ENCODE measurements around the gene PTDSS2. TPM values are rescaled to one million over a fixed set of nuclear protein-coding genes. Genes with fewer than 3 reads are reported as not detected.

Gene PTDSS2
- total RNA-seq, 1 donor from 2014 or later = 32.9 TPM

GRCh38 chr11:499201-500076 is 49.4 kb downstream of the PTDSS2 start:
- no peak for ATAC-seq
- H3K36me3 ChIP-seq = peaks cover 76% of the 10 kb centered on the region
- no peak overlapping the region for H3K27ac ChIP-seq
- TF ChIP-seq CTCF (IDR thresholded peaks at IDR 0.05) = no peak
- H3K4me1 ChIP-seq = peaks cover 28% of the 10 kb centered on the region
- no peaks in the 10 kb centered on the region for H3K9me3 ChIP-seq
- H3K27me3 ChIP-seq (ENCODE audit: low read depth) = no peaks in the 10 kb centered on the region
- DNase-seq = peak; percentile 45
- no peak overlapping the region for H3K4me3 ChIP-seq
- intact Hi-C loops (cut with DNase I) = no loop called here

- no peaks in the 10 kb centered on the region for H3K27me3 ChIP-seq (ENCODE audit: low read depth)
- DNase-seq (no peak), ATAC-seq (no peak)
- no peaks in the 10 kb centered on the region for H3K9me3 ChIP-seq
- no peak for TF ChIP-seq CTCF (IDR thresholded peaks at IDR 0.05)
- intact Hi-C loops (cut with DNase I) = no loop called here
- H3K27ac ChIP-seq = no peak overlapping the region
- peaks cover 43% of the 10 kb centered on the region for H3K4me1 ChIP-seq
- H3K4me3 ChIP-seq = no peak overlapping the region
- peaks cover 59% of the 10 kb centered on the region for H3K36me3 ChIP-seq
Observed at GRCh38 chr11:501001-501682, 51.1 kb downstream of the PTDSS2 start.

GRCh38 chr11:501683-502287 is 51.7 kb downstream of the PTDSS2 start:
- H3K9me3 ChIP-seq = no peaks in the 10 kb centered on the region
- H3K27me3 ChIP-seq (ENCODE audit: low read depth) = no peaks in the 10 kb centered on the region
- H3K4me3 ChIP-seq = no peak overlapping the region
- peaks cover 53% of the 10 kb centered on the region for H3K36me3 ChIP-seq
- no peak for TF ChIP-seq CTCF (IDR thresholded peaks at IDR 0.05)
- intact Hi-C loops (cut with DNase I) = no loop called here
- H3K27ac ChIP-seq = no peak overlapping the region
- H3K4me1 ChIP-seq = peaks cover 43% of the 10 kb centered on the region
- ATAC-seq (no peak), DNase-seq (no peak)

- DNase-seq (no peak), ATAC-seq (no peak)
- intact Hi-C loops (cut with DNase I) = no loop called here
- Histone ChIP-seq H3K36me3 (peaks cover 46% of the 10 kb centered on the region), H3K4me3 (peak overlapping the region; percentile 82), H3K27ac (peak overlapping the region; percentile 100), H3K27me3 (ENCODE audit: low read depth) (no peaks in the 10 kb centered on the region), H3K9me3 (no peaks in the 10 kb centered on the region), H3K4me1 (peaks cover 45% of the 10 kb centered on the region)
- TF ChIP-seq CTCF (IDR thresholded peaks at IDR 0.05) = no peak
Observed at GRCh38 chr11:502288-503178, 52.5 kb downstream of the PTDSS2 start.

All from lower lobe of right lung (tissue), 2 donors.